K562 (cell line): ENCODE measurements around the gene JAK3. TPM values are rescaled to one million over a fixed set of nuclear protein-coding genes. Genes with fewer than 3 reads are reported as not detected.

ENCODE experiments used
- BRD9 ChIP-seq: fragments of 450-650 bp; IDR thresholded peaks from 2 replicates; pipeline ENCODE4 v1.6.1; 2018; ENCODE audit warnings: low read depth; ENCODE audit not compliant: partially characterized antibody
- CSDE1 ChIP-seq, 2 experiments: fragments of 450-650 bp; IDR thresholded peaks; 2 replicates each; pipeline ENCODE4 v1.6.1; 2016; ENCODE audit warnings: mild to moderate bottlenecking in 1 of 2
- KLF1 ChIP-seq: fragments of 450-650 bp; IDR thresholded peaks from 2 replicates; pipeline ENCODE4 v1.6.1; 2016; ENCODE audit warnings: missing genetic modification characterization, missing compliant biosample characterization
- LCOR ChIP-seq: sonication (generic); formaldehyde crosslinking; IDR thresholded peaks from 2 replicates; pipeline ENCODE4 v1.8.0; 2022; ENCODE audit warnings: mild to moderate bottlenecking, missing genetic modification reagents
- NFIC ChIP-seq: fragments of 450-650 bp; IDR thresholded peaks from 2 replicates; pipeline ENCODE4 v1.6.1; 2017; ENCODE audit warnings: mild to moderate bottlenecking, inconsistent platforms
- RBM25 ChIP-seq: fragments of 200-400 bp; formaldehyde crosslinking; IDR thresholded peaks from 2 replicates; pipeline ENCODE4 v1.6.1; 2018; ENCODE audit warnings: low read length, low read depth, moderate library complexity; ENCODE audit not compliant: severe bottlenecking
- THAP12 ChIP-seq: fragments of 250-450 bp; sonication (Bioruptor Pico); IDR thresholded peaks from 2 replicates; pipeline ENCODE4 v1.9.0; 2021; ENCODE audit warnings: mild to moderate bottlenecking, inconsistent platforms
- polyA plus RNA-seq, 8 experiments: library from polyadenylated mRNA; depleted of rRNA in 4 of 8; stranded (reverse) in 5 of 8; unstranded in 3 of 8; fragments of >200 nt; fragmentation: Nextera tagmentation in 2 of 8; fragmentation: Illumina TruSeq in 1 of 8; extraction: Ambion mirVana in 2 of 8; extraction: Trizol in 1 of 8; gene quantifications; 2 replicates each; pipeline versions ENCODE4 v1.2.1 to v1.2.3, GENCODE V29; 2011 to 2014; ENCODE audit warnings: inconsistent platforms in 1 of 8, missing spikeins in 1 of 8
- total RNA-seq, 7 experiments: library from RNA; depleted of rRNA in 6 of 7; stranded (reverse); fragments of >200 nt in 6 of 7; fragmentation: Illumina TruSeq in 2 of 7; extraction: Trizol in 2 of 7; gene quantifications; 2 replicates each; pipeline versions ENCODE4 v1.2.1 to v1.2.3, GENCODE V29; 2011 to 2021; ENCODE audit warnings: low replicate concordance in 1 of 7

Gene JAK3
- total and polyA plus RNA-seq, 9 of the 15 experiments (the other 6 are each of a cell fraction or from before 2014, with no cell fraction given): 0.01 to 0.18 (median 0.07) TPM; not detected in 1

GRCh38 chr19:17787274-17787913 is 60.4 kb downstream of the JAK3 start (continued):
- TF ChIP-seq CSDE1 (IDR thresholded peaks at IDR 0.05): no peak
- TF ChIP-seq BRD9: no peak
- TF ChIP-seq THAP12 (CRISPR knock-in tag): no peak
- peak; percentile 50 for TF ChIP-seq RBM25
- peak; percentile 22; the same call in 1 of the 2 replicates for TF ChIP-seq NFIC
- no peak for TF ChIP-seq KLF1 (tag)
- no peak for TF ChIP-seq LCOR
